ENCODE measurements around the gene SLC26A9. TPM values are rescaled to one million over a fixed set of nuclear protein-coding genes. Genes with fewer than 3 reads are reported as not detected.

The SLC26A9 gene, protein sequence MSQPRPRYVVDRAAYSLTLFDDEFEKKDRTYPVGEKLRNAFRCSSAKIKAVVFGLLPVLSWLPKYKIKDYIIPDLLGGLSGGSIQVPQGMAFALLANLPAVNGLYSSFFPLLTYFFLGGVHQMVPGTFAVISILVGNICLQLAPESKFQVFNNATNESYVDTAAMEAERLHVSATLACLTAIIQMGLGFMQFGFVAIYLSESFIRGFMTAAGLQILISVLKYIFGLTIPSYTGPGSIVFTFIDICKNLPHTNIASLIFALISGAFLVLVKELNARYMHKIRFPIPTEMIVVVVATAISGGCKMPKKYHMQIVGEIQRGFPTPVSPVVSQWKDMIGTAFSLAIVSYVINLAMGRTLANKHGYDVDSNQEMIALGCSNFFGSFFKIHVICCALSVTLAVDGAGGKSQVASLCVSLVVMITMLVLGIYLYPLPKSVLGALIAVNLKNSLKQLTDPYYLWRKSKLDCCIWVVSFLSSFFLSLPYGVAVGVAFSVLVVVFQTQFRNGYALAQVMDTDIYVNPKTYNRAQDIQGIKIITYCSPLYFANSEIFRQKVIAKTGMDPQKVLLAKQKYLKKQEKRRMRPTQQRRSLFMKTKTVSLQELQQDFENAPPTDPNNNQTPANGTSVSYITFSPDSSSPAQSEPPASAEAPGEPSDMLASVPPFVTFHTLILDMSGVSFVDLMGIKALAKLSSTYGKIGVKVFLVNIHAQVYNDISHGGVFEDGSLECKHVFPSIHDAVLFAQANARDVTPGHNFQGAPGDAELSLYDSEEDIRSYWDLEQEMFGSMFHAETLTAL
- 0.04 to 0.14 TPM (median 0.08 TPM) in 5 replicates for total RNA-seq (2022; extraction: Qiagen RNA extraction; ENCODE audit: low read depth)

GRCh38 chr1:205943245-205943644 is at the start of gene SLC26A9:
SLC26A9 (minus strand) TSS chr1:205943456; CDS start chr1:205935820, 7,636 bp downstream.

Other genes starting within 250 kb of the SLC26A9 start
- 94.8 to 158 TPM (median 127 TPM) in 5 replicates for gene NUCKS1, start 193.3 kb downstream of the SLC26A9 start, total RNA-seq (2022; extraction: Qiagen RNA extraction; ENCODE audit: low read depth)
- 12.5 to 13.6 TPM (median 13.0 TPM) in 5 replicates for gene RAB29, start 168.0 kb downstream of the SLC26A9 start, total RNA-seq (2022; extraction: Qiagen RNA extraction; ENCODE audit: low read depth)
- gene SLC41A1, start 130.3 kb downstream of the SLC26A9 start, total RNA-seq (2022; extraction: Qiagen RNA extraction; ENCODE audit: low read depth), result 25.2 to 28.8 TPM (median 27.3 TPM) in 5 replicates
- gene PM20D1, start 93.3 kb downstream of the SLC26A9 start, total RNA-seq (2022; extraction: Qiagen RNA extraction; ENCODE audit: low read depth), result not detected in 5 replicates
- 1.4 to 2.9 TPM (median 1.8 TPM) in 5 replicates for gene RAB7B, start 59.9 kb upstream of the SLC26A9 start, total RNA-seq (2022; extraction: Qiagen RNA extraction; ENCODE audit: low read depth)
- not detected in 5 replicates for gene CTSE, start 80.4 kb upstream of the SLC26A9 start, total RNA-seq (2022; extraction: Qiagen RNA extraction; ENCODE audit: low read depth)
- gene RHEX, start 109.7 kb upstream of the SLC26A9 start, total RNA-seq (2022; extraction: Qiagen RNA extraction; ENCODE audit: low read depth), result not detected in 5 replicates
- gene AVPR1B, start 173.9 kb upstream of the SLC26A9 start, total RNA-seq (2022; extraction: Qiagen RNA extraction; ENCODE audit: low read depth), result not detected in 5 replicates

All from A549 treated with DMSO at 1 μM for 4 hours (cell line).